Fibroblast of lung (primary cell): ENCODE results near the gene GMFB. TPM values are rescaled to one million over a fixed set of nuclear protein-coding genes. Genes with fewer than 3 reads are reported as not detected.

Experiments used
- DNase-seq, 2 donors: peaks; one replicate each; pipeline versions ENCODE4 v3.0.0 to v3.0.0-alpha.2; 2010; ENCODE audit warnings: low read depth in 2 of 2
- H2AFZ ChIP-seq: 2 replicates; pipeline ENCODE4 v1.5.1; 2012; ENCODE audit warnings: low read length, control low read depth, inconsistent platforms
- H3K27ac ChIP-seq: 2 replicates; pipeline ENCODE4 v1.5.1; 2011; ENCODE audit warnings: low read length, control low read depth; ENCODE audit not compliant: insufficient read depth
- H3K27me3 ChIP-seq: 2 replicates; pipeline ENCODE4 v1.5.1; 2011; ENCODE audit warnings: mild to moderate bottlenecking, low read length; ENCODE audit not compliant: control insufficient read depth, insufficient read depth
- H3K36me3 ChIP-seq: 2 replicates; pipeline ENCODE4 v1.5.1; 2011; ENCODE audit warnings: low read length; ENCODE audit not compliant: control insufficient read depth, insufficient read depth
- H3K4me1 ChIP-seq: 2 replicates; pipeline ENCODE4 v1.5.1; 2011; ENCODE audit warnings: low read length; ENCODE audit not compliant: control insufficient read depth, insufficient read depth; ENCODE audit errors: extremely low read depth
- H3K4me2 ChIP-seq: 2 replicates; pipeline ENCODE4 v1.5.1; 2011; ENCODE audit warnings: low read length, control low read depth; ENCODE audit not compliant: insufficient read depth; ENCODE audit errors: extremely low read depth
- H3K4me3 ChIP-seq, 4 experiments: fragments of 200-600 bp in 1 of 4; sonication (generic) in 1 of 4; replicated peaks in 1 of 4; 2 replicates each; pipeline ENCODE4 v1.5.1; 2011 to 2016; ENCODE audit warnings: low read length in 4 of 4, low read depth in 3 of 4, mild to moderate bottlenecking in 3 of 4, control low read depth in 2 of 4, inconsistent platforms in 1 of 4, mixed read lengths in 1 of 4; ENCODE audit not compliant: insufficient read depth in 1 of 4; ENCODE audit errors: control extremely low read depth in 1 of 4
- H3K79me2 ChIP-seq: 2 replicates; pipeline ENCODE4 v1.5.1; 2012; ENCODE audit warnings: mild to moderate bottlenecking, low read length, inconsistent platforms; ENCODE audit not compliant: control insufficient read depth, insufficient read depth
- H3K9ac ChIP-seq: 2 replicates; pipeline ENCODE4 v1.5.1; 2011; ENCODE audit warnings: mild to moderate bottlenecking, low read length, control low read depth; ENCODE audit not compliant: insufficient read depth
- H3K9me3 ChIP-seq: 2 replicates; pipeline ENCODE4 v1.5.1; 2012; ENCODE audit warnings: low read depth, low read length; ENCODE audit not compliant: control insufficient read depth, insufficient read depth
- H4K20me1 ChIP-seq: 2 replicates; pipeline ENCODE4 v1.5.1; 2011; ENCODE audit warnings: low read length; ENCODE audit not compliant: control insufficient read depth, insufficient read depth; ENCODE audit errors: extremely low read depth
- EZH2 ChIP-seq: IDR thresholded peaks from 2 replicates; pipeline ENCODE4 v1.5.1; 2012; ENCODE audit warnings: low read length, control low read depth, mild to moderate bottlenecking; ENCODE audit errors: missing control alignments
- polyA minus RNA-seq: library from RNA; depleted of rRNA, polyadenylated mRNA; stranded (reverse); fragments of >200 nt; gene quantifications from 2 replicates; pipeline ENCODE4 v1.2.3, GENCODE V29; 2011; ENCODE audit warnings: low replicate concordance
- polyA plus RNA-seq, 2 donors: library from polyadenylated mRNA; depleted of rRNA in 1 of 2; stranded (reverse) in 1 of 2; unstranded in 1 of 2; fragments of >200 nt; gene quantifications; 2 replicates each; pipeline ENCODE4 v1.2.1, GENCODE V29; 2011 to 2012; ENCODE audit warnings: missing spikeins in 1 of 2
- total RNA-seq: library from RNA; depleted of rRNA; stranded (reverse); fragments of >200 nt; gene quantifications from 2 replicates; pipeline ENCODE4 v1.2.1, GENCODE V29; 2014
- TF ChIP-seq, protein P1 (sequence below), 2 donors: IDR thresholded peaks in 1 of 2; conservative IDR thresholded peaks in 1 of 2; 1 replicate in 1 of 2; 2 replicates in 1 of 2; pipeline ENCODE4 v1.5.1; 2011 to 2012; ENCODE audit warnings: low read length in 2 of 2, control low read depth in 1 of 2, inconsistent platforms in 1 of 2, low read depth in 1 of 2, mild to moderate bottlenecking in 1 of 2

Gene GMFB
- total RNA-seq (85.3 and 85.5 TPM in 2 replicates), polyA plus RNA-seq (58.5 and 69.2 TPM in 2 replicates), polyA minus RNA-seq (2.1 and 3.3 TPM in 2 replicates)
- polyA plus RNA-seq (2012): 52.4 and 70.2 TPM in 2 replicates

DNA sequence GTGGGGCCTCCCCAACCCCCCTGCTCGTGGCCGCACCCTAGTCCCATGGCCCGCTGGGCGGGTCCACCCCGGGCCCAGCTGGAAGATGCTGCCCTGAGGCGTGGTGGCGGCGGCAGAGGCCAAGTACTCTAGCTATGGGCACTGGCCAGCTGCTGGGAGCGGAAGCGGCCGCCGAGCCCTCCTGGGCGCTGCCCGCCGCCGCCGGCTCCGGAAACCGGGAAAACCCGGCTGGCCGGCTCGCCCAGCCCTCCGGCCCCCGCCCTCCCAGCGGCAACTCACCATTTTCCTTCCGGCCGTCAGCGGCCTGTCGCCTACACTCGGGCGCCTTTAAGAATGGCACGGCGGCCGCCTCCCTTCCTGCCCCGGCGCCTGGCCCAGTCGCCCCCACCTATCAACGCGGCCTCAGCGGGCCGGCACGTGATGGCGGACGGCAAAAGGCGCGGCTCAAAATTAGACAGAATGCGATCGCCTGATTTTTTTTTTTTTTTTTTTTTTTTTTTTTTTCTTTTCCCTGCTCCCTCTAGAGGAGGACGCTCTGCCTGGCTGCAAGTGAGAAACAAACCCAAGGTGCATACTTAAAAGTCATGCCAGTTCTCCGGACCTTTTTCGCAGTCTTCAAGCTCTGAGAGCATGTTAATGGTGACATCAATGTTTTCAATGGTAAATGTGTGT, at the start of gene GMFB:
TSS of gene GMFB (minus strand) at position 335 of the 672 bp plus-strand sequence. CDS start at position 282, 53 bp downstream.
- H2AFZ ChIP-seq: peak within 1 kb of the TSS; percentile 89
- H3K4me3 ChIP-seq: peak within 1 kb of the TSS; percentile 72 to 96 (median 80)
- TF ChIP-seq, protein P1, sequence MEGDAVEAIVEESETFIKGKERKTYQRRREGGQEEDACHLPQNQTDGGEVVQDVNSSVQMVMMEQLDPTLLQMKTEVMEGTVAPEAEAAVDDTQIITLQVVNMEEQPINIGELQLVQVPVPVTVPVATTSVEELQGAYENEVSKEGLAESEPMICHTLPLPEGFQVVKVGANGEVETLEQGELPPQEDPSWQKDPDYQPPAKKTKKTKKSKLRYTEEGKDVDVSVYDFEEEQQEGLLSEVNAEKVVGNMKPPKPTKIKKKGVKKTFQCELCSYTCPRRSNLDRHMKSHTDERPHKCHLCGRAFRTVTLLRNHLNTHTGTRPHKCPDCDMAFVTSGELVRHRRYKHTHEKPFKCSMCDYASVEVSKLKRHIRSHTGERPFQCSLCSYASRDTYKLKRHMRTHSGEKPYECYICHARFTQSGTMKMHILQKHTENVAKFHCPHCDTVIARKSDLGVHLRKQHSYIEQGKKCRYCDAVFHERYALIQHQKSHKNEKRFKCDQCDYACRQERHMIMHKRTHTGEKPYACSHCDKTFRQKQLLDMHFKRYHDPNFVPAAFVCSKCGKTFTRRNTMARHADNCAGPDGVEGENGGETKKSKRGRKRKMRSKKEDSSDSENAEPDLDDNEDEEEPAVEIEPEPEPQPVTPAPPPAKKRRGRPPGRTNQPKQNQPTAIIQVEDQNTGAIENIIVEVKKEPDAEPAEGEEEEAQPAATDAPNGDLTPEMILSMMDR (conservative IDR thresholded peaks at IDR 0.05 in 1 of 2, IDR thresholded peaks at IDR 0.05 in 1 of 2; ENCODE audit: low read depth in 1 of 2, low read length in 2 of 2): peak; percentile 50 to 67
- no peak for TF ChIP-seq EZH2
- peak within 1 kb of the TSS; percentile 77 for H3K4me2 ChIP-seq
- DNase-seq: peak; percentile 92 to 95
- peak within 1 kb of the TSS; percentile 94 for H3K27ac ChIP-seq
- no peaks in the 10 kb centered on the region for H4K20me1 ChIP-seq
- H3K79me2 ChIP-seq: peaks cover 46% of the 10 kb centered on the region
- peak within 1 kb of the TSS; percentile 92 for H3K9ac ChIP-seq
- no peaks in the 10 kb centered on the region for H3K27me3 ChIP-seq
- H3K9me3 ChIP-seq: no peaks in the 10 kb centered on the region
- H3K36me3 ChIP-seq: no peaks in the 10 kb centered on the region
- peaks cover 2% of the 10 kb centered on the region for H3K4me1 ChIP-seq

DNA sequence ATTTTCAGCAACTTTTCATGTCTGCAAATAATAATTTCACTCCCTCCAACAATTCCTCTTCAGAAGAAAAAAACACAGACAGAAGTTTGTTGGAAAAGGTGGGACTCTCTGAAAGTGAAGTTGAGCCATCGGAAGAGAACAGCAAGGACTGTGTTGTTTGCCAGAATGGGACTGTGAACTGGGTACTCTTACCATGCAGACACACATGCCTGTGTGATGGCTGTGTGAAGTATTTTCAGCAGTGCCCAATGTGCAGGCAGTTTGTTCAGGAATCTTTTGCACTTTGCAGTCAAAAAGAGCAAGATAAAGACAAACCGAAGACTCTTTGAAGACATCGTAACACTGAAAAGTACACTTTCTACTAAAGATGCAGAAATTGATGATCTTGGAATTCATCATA, 49.3 kb upstream of the GMFB start:
- Histone ChIP-seq H4K20me1 (no peaks in the 10 kb centered on the region), H3K36me3 (peaks cover 1% of the 10 kb centered on the region), H3K4me2 (no peak overlapping the region), H2AFZ (no peak overlapping the region), H3K79me2 (no peaks in the 10 kb centered on the region), H3K4me1 (no peaks in the 10 kb centered on the region), H3K9me3 (no peaks in the 10 kb centered on the region), H3K27ac (no peak overlapping the region), H3K4me3 (no peak overlapping the region), H3K27me3 (no peaks in the 10 kb centered on the region), H3K9ac (no peak overlapping the region)
- TF ChIP-seq EZH2: no peak
- TF ChIP-seq, protein P1 (conservative IDR thresholded peaks at IDR 0.05 in 1 of 2, IDR thresholded peaks at IDR 0.05 in 1 of 2; ENCODE audit: low read depth in 1 of 2, low read length in 2 of 2): no peak
- no peak for DNase-seq

DNA sequence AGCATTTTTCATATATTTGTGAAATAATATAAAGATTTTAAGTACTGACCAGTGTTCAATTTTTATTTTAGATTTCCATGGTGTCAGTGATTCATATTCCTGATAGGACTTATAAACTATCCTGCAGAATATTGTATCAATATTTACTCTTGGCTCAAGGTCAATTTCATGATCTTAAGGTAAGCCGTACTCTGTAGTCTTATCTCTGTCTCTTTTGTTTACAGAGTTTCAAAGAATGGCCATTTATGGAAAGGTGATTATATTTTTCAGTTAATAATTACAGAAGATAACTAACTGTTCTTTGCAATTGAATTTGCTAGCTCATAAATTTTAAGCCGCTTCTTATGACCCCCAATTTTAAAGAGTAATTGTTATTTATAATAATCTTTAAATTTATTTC, 48.9 kb upstream of the GMFB start:
- Histone ChIP-seq H3K4me2 (no peak overlapping the region), H3K4me3 (no peak overlapping the region), H3K9me3 (no peaks in the 10 kb centered on the region), H3K4me1 (no peaks in the 10 kb centered on the region), H4K20me1 (no peaks in the 10 kb centered on the region), H2AFZ (no peak overlapping the region), H3K9ac (no peak overlapping the region), H3K36me3 (peaks cover 1% of the 10 kb centered on the region), H3K27me3 (no peaks in the 10 kb centered on the region), H3K79me2 (no peaks in the 10 kb centered on the region), H3K27ac (no peak overlapping the region)
- no peak for TF ChIP-seq EZH2
- TF ChIP-seq, protein P1 (conservative IDR thresholded peaks at IDR 0.05 in 1 of 2, IDR thresholded peaks at IDR 0.05 in 1 of 2; ENCODE audit: low read depth in 1 of 2, low read length in 2 of 2): no peak
- DNase-seq: no peak
